HG03342 (cell line): ENCODE results near the gene TOP2A.

Experiments used
- ATAC-seq: cut with Tn5 transposase; IDR thresholded peaks from one replicate; pipeline ENCODE4 v1.9.1; 2021; ENCODE audit warnings: mild to moderate bottlenecking, moderate library complexity; ENCODE audit not compliant: unreplicated experiment

The TOP2A gene

GRCh38 chr17:40348562-40349476 lies 68.9 kb downstream of the TOP2A start:
- no peak for ATAC-seq

- no peak for ATAC-seq
Measured at GRCh38 chr17:40348136-40348504, 69.6 kb downstream of the TOP2A start.

GRCh38 chr17:40347319-40348135 lies 70.2 kb downstream of the TOP2A start:
- no peak for ATAC-seq

- ATAC-seq: no peak
Measured at GRCh38 chr17:40346765-40347158, 70.9 kb downstream of the TOP2A start.

- no peak for ATAC-seq
Measured at GRCh38 chr17:40345994-40346764, 71.5 kb downstream of the TOP2A start.

GRCh38 chr17:40345161-40345993 lies 72.3 kb downstream of the TOP2A start:
- no peak for ATAC-seq

GRCh38 chr17:40344421-40345160 lies 73.1 kb downstream of the TOP2A start:
- ATAC-seq: no peak

- ATAC-seq: no peak
Measured at GRCh38 chr17:40343219-40344119, 74.2 kb downstream of the TOP2A start.

- no peak for ATAC-seq
Measured at GRCh38 chr17:40342504-40343218, 75.0 kb downstream of the TOP2A start.

GRCh38 chr17:40341808-40342503 lies 75.7 kb downstream of the TOP2A start:
- ATAC-seq: no peak

- peak; percentile 58 for ATAC-seq
Measured at GRCh38 chr17:40340880-40341807, 76.6 kb downstream of the TOP2A start.

- no peak for ATAC-seq
Measured at GRCh38 chr17:40340327-40340726, 77.4 kb downstream of the TOP2A start.

- no peak for ATAC-seq
Measured at GRCh38 chr17:40338941-40339649, 78.6 kb downstream of the TOP2A start.
